GM23338 (cell line): Measurements from ENCODE around the gene TTC27. TPM values are rescaled to one million over a fixed set of nuclear protein-coding genes. Genes with fewer than 3 reads are reported as not detected.

ENCODE experiments used
- ATAC-seq: fragments of 200-7000 bp; cut with Tn5 transposase; 3 replicates; pipeline ENCODE4 v1.9.1; 2020
- DNase-seq: peaks from one replicate; pipeline ENCODE4 v3.0.0-alpha.2; 2015; ENCODE audit warnings: low spot score
- H2AFZ ChIP-seq: fragments of 200-600 bp; sonication (generic); 2 replicates; pipeline ENCODE4 v1.8.0; 2016; ENCODE audit warnings: antibody characterized with exemption, mild to moderate bottlenecking, moderate library complexity
- H3F3A ChIP-seq: fragments of 200-600 bp; sonication (generic); replicated peaks from 2 replicates; pipeline ENCODE4 v1.8.0; 2017; ENCODE audit warnings: antibody characterized with exemption, mixed run types, low read depth
- H3K27ac ChIP-seq: fragments of 200-600 bp; sonication (generic); 2 replicates; pipeline ENCODE4 v1.6.1; 2016; ENCODE audit warnings: low read depth
- H3K27me3 ChIP-seq: fragments of 200-600 bp; sonication (generic); 2 replicates; pipeline ENCODE4 v1.8.0; 2016; ENCODE audit warnings: mild to moderate bottlenecking, mixed run types, moderate library complexity; ENCODE audit not compliant: insufficient read depth
- H3K36me3 ChIP-seq: fragments of 200-600 bp; sonication (generic); 2 replicates; pipeline ENCODE4 v1.8.0; 2016; ENCODE audit warnings: mild to moderate bottlenecking; ENCODE audit not compliant: insufficient read depth
- H3K4me1 ChIP-seq: fragments of 200-600 bp; sonication (generic); 2 replicates; pipeline ENCODE4 v1.8.0; 2016; ENCODE audit warnings: mild to moderate bottlenecking, moderate library complexity; ENCODE audit not compliant: insufficient read depth
- H3K4me2 ChIP-seq: fragments of 200-600 bp; sonication (generic); 2 replicates; pipeline ENCODE4 v1.7.1; 2017; ENCODE audit warnings: mixed run types
- H3K4me3 ChIP-seq: fragments of 200-600 bp; sonication (generic); 2 replicates; pipeline ENCODE4 v1.6.1; 2016; ENCODE audit warnings: mixed run types
- H3K79me2 ChIP-seq: fragments of 200-600 bp; sonication (generic); replicated peaks from 2 replicates; pipeline ENCODE4 v1.8.0; 2017; ENCODE audit warnings: mild to moderate bottlenecking; ENCODE audit not compliant: insufficient read depth
- H3K9me2 ChIP-seq: fragments of 200-600 bp; sonication (generic); 2 replicates; pipeline ENCODE4 v1.8.0; 2017; ENCODE audit not compliant: insufficient read depth
- H4K20me1 ChIP-seq: fragments of 200-600 bp; sonication (generic); replicated peaks from 2 replicates; pipeline ENCODE4 v1.8.0; 2017; ENCODE audit warnings: mild to moderate bottlenecking; ENCODE audit not compliant: insufficient read depth
- H3K27ac Mint-ChIP-seq: 2 replicates; pipeline ENCODE4 v1.8.0; 2020; ENCODE audit warnings: inconsistent platforms, mild to moderate bottlenecking, moderate library complexity, mixed read lengths
- H3K27me3 Mint-ChIP-seq: 3 replicates; pipeline ENCODE4 v1.8.0; 2022; ENCODE audit warnings: low read depth, mild to moderate bottlenecking, moderate library complexity, mixed read lengths, inconsistent platforms; ENCODE audit not compliant: insufficient read depth, poor library complexity
- H3K36me3 Mint-ChIP-seq: 3 replicates; pipeline ENCODE4 v1.8.0; 2021; ENCODE audit warnings: low read depth, mild to moderate bottlenecking, inconsistent platforms, moderate library complexity, mixed read lengths
- H3K4me1 Mint-ChIP-seq: 3 replicates; pipeline ENCODE4 v1.8.0; 2020; ENCODE audit warnings: mild to moderate bottlenecking, inconsistent platforms, mixed read lengths
- H3K4me3 Mint-ChIP-seq: 3 replicates; pipeline ENCODE4 v1.8.0; 2021; ENCODE audit warnings: moderate library complexity, mild to moderate bottlenecking, inconsistent platforms, mixed read lengths
- H3K9me3 Mint-ChIP-seq: 3 replicates; pipeline ENCODE4 v1.8.0; 2020; ENCODE audit warnings: moderate library complexity, mild to moderate bottlenecking, inconsistent platforms, mixed read lengths
- EZH2phosphoT487 ChIP-seq: fragments of 200-600 bp; sonication (generic); IDR thresholded peaks from one replicate; pipeline ENCODE4 v1.8.1; 2018; ENCODE audit warnings: antibody characterized with exemption; ENCODE audit not compliant: unreplicated experiment
- JUNB ChIP-seq: IDR thresholded peaks from one replicate; pipeline ENCODE4 v1.6.1; 2016; ENCODE audit warnings: antibody characterized with exemption; ENCODE audit not compliant: unreplicated experiment
- NANOG ChIP-seq: IDR thresholded peaks from 2 replicates; pipeline ENCODE4 v1.6.1; 2016; ENCODE audit warnings: antibody characterized with exemption, borderline replicate concordance
- POLR2AphosphoS5 ChIP-seq: IDR thresholded peaks from 2 replicates; pipeline ENCODE4 v1.6.1; 2016; ENCODE audit warnings: antibody characterized with exemption, low read depth
- ZNF114 ChIP-seq: fragments of 250-450 bp; sonication (Bioruptor Pico); IDR thresholded peaks from 2 replicates; pipeline ENCODE4 v1.5.0; 2020; ENCODE audit warnings: mild to moderate bottlenecking, moderate library complexity
- ZNF331 ChIP-seq: fragments of 250-450 bp; sonication (Bioruptor Pico); IDR thresholded peaks from 2 replicates; pipeline ENCODE4 v1.5.0; 2020; ENCODE audit warnings: low read depth, mild to moderate bottlenecking, moderate library complexity
- polyA plus RNA-seq: library from polyadenylated mRNA; unstranded; fragments of >200 nt; fragmentation: Nextera tagmentation; extraction: Ambion mirVana; gene quantifications from 2 replicates; pipeline ENCODE4 v1.2.1, GENCODE V29; 2016
- total RNA-seq: library from RNA; depleted of rRNA; stranded (reverse); fragments of >200 nt; shearing (Covaris generic); gene quantifications from 2 replicates; pipeline ENCODE4 v1.2.3, GENCODE V29; 2014
- TF ChIP-seq, protein P1 (sequence below): IDR thresholded peaks from 2 replicates; pipeline ENCODE4 v1.6.1; 2016; ENCODE audit warnings: antibody characterized with exemption
- TF ChIP-seq, protein P2 (sequence below): fragments of 250-450 bp; sonication (Bioruptor Pico); IDR thresholded peaks from 2 replicates; pipeline ENCODE4 v1.5.0; 2020; ENCODE audit warnings: mild to moderate bottlenecking, moderate library complexity

TTC27 gene
- total and polyA plus RNA-seq, 2 experiments from 2014 or later, result 11.8 to 41.3 TPM

DNA sequence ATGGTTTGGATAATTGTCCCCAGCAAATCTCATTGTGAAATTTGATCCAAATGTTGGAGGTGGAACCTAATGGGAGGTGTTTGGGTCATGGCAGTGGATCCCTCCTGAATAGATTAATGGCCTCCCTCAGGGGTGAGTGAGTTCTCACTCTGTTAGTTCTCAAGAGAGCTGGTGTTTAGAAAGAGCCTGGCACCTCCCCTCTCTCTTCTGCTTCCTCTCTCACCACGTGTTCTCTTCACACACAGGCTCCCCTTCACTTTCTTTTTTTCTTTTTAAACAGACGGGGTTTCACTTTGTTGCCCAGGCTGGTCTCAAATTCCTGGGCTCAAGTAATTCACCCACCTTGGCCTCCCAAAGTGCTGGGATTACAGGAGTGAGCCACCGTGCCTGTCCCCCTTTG lies 207.3 kb downstream of the TTC27 start:
- no peaks in the 10 kb centered on the region for H3K36me3 ChIP-seq
- no peaks in the 10 kb centered on the region for H3K36me3 Mint-ChIP-seq
- peaks cover 10% of the 10 kb centered on the region; the same call in 1 of the 2 replicates for H3K9me2 ChIP-seq
- no peaks in the 10 kb centered on the region for H3K4me1 ChIP-seq
- H3K27ac ChIP-seq, result no peak overlapping the region
- no peak overlapping the region for H3K27ac Mint-ChIP-seq
- H3K9me3 Mint-ChIP-seq, result no peaks in the 10 kb centered on the region; the same call in 2 of the 3 replicates
- no peak overlapping the region for H3K4me3 ChIP-seq
- no peak overlapping the region for H3K4me3 Mint-ChIP-seq
- H3K4me1 Mint-ChIP-seq, result peaks cover 4% of the 10 kb centered on the region; the same call in 2 of the 3 replicates
- DNase-seq, result no peak
- ATAC-seq, result no peak
- no peaks in the 10 kb centered on the region for H3K79me2 ChIP-seq
- H3F3A ChIP-seq, result no peaks in the 10 kb centered on the region
- H3K4me2 ChIP-seq, result no peak overlapping the region
- H4K20me1 ChIP-seq, result no peaks in the 10 kb centered on the region
- no peak overlapping the region for H2AFZ ChIP-seq
- H3K27me3 Mint-ChIP-seq, result peaks cover 2% of the 10 kb centered on the region
- TF ChIP-seq ZNF114 (no peak), NANOG (no peak), JUNB (no peak), POLR2AphosphoS5 (no peak), ZNF331 (CRISPR knock-in tag) (no peak), EZH2phosphoT487 (no peak)
- TF ChIP-seq, protein P1, sequence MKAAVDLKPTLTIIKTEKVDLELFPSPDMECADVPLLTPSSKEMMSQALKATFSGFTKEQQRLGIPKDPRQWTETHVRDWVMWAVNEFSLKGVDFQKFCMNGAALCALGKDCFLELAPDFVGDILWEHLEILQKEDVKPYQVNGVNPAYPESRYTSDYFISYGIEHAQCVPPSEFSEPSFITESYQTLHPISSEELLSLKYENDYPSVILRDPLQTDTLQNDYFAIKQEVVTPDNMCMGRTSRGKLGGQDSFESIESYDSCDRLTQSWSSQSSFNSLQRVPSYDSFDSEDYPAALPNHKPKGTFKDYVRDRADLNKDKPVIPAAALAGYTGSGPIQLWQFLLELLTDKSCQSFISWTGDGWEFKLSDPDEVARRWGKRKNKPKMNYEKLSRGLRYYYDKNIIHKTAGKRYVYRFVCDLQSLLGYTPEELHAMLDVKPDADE, result no peak
- TF ChIP-seq, protein P2, sequence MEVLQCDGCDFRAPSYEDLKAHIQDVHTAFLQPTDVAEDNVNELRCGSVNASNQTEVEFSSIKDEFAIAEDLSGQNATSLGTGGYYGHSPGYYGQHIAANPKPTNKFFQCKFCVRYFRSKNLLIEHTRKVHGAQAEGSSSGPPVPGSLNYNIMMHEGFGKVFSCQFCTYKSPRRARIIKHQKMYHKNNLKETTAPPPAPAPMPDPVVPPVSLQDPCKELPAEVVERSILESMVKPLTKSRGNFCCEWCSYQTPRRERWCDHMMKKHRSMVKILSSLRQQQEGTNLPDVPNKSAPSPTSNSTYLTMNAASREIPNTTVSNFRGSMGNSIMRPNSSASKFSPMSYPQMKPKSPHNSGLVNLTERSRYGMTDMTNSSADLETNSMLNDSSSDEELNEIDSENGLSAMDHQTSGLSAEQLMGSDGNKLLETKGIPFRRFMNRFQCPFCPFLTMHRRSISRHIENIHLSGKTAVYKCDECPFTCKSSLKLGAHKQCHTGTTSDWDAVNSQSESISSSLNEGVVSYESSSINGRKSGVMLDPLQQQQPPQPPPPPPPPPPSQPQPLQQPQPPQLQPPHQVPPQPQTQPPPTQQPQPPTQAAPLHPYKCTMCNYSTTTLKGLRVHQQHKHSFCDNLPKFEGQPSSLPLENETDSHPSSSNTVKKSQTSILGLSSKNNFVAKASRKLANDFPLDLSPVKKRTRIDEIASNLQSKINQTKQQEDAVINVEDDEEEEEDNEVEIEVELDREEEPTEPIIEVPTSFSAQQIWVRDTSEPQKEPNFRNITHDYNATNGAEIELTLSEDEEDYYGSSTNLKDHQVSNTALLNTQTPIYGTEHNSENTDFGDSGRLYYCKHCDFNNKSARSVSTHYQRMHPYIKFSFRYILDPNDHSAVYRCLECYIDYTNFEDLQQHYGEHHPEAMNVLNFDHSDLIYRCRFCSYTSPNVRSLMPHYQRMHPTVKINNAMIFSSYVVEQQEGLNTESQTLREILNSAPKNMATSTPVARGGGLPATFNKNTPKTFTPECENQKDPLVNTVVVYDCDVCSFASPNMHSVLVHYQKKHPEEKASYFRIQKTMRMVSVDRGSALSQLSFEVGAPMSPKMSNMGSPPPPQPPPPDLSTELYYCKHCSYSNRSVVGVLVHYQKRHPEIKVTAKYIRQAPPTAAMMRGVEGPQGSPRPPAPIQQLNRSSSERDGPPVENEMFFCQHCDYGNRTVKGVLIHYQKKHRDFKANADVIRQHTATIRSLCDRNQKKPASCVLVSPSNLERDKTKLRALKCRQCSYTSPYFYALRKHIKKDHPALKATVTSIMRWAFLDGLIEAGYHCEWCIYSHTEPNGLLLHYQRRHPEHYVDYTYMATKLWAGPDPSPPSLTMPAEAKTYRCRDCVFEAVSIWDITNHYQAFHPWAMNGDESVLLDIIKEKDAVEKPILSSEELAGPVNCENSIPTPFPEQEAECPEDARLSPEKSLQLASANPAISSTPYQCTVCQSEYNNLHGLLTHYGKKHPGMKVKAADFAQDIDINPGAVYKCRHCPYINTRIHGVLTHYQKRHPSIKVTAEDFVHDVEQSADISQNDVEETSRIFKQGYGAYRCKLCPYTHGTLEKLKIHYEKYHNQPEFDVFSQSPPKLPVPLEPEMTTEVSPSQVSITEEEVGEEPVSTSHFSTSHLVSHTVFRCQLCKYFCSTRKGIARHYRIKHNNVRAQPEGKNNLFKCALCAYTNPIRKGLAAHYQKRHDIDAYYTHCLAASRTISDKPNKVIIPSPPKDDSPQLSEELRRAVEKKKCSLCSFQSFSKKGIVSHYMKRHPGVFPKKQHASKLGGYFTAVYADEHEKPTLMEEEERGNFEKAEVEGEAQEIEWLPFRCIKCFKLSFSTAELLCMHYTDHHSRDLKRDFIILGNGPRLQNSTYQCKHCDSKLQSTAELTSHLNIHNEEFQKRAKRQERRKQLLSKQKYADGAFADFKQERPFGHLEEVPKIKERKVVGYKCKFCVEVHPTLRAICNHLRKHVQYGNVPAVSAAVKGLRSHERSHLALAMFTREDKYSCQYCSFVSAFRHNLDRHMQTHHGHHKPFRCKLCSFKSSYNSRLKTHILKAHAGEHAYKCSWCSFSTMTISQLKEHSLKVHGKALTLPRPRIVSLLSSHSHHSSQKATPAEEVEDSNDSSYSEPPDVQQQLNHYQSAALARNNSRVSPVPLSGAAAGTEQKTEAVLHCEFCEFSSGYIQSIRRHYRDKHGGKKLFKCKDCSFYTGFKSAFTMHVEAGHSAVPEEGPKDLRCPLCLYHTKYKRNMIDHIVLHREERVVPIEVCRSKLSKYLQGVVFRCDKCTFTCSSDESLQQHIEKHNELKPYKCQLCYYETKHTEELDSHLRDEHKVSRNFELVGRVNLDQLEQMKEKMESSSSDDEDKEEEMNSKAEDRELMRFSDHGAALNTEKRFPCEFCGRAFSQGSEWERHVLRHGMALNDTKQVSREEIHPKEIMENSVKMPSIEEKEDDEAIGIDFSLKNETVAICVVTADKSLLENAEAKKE (CRISPR knock-in tag), result no peak
- H3K27me3 ChIP-seq, result no peaks in the 10 kb centered on the region
